ENCODE data around the gene RYK.

DNA sequence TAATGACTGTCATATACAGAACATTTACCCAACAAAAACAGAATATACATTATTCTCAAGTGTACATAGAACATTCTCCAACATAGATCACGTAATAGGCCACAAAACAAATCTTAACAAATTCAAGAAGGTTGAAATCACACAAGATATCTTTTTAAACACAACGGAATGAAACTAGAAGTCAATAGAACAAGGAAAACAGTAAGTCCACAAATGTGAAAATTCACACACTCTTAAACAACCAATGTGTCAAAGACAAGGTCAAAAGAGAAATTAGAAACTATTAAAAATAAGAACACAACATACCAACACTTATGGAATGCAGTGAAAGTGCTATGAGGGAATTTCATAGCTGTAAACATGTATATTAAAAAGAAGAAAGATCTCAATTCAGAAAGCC lies 139.7 kb downstream of the RYK start:
- TF ChIP-seq CTCF (IDR thresholded peaks at IDR 0.05; ENCODE audit: low read depth, low read length, poor library complexity, severe bottlenecking) = no peak
- TF ChIP-seq EZH2phosphoT487 (IDR thresholded peaks at IDR 0.05; ENCODE audit: borderline replicate concordance, low read length) = no peak
